8988T (cell line): ENCODE data around the gene EGFLAM.

ENCODE experiments used
- DNase-seq: peaks from one replicate; pipeline ENCODE4 v3.0.0; 2011

Gene EGFLAM

GRCh38 chr5:38479315-38479904 lies 221.1 kb downstream of the EGFLAM start:
- DNase-seq: no peak

- no peak for DNase-seq
Observed at GRCh38 chr5:38483805-38484398, 225.5 kb downstream of the EGFLAM start.

DNA sequence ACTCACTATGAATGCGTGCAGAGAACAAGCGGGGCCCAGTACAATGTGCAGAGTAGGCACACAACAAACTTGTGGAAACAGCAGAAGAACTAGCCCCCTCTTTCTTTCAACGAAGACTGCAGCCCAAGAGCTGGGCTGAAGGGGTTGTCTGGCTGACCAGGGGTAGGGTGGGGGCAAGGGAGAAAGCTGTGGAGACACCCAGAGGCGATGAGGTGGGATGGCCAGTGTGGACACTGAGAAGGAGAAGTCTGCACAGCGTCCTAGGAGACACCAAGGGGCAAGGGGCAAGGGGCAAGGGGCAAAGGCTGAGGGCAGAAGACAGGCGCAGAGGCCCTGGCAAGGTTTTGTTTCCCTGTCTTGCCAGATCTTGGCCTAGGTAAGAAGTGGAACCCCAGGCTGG lies 235.8 kb downstream of the EGFLAM start:
- DNase-seq: no peak

- no peak for DNase-seq
Observed at GRCh38 chr5:38494763-38495162, 236.4 kb downstream of the EGFLAM start.

DNA sequence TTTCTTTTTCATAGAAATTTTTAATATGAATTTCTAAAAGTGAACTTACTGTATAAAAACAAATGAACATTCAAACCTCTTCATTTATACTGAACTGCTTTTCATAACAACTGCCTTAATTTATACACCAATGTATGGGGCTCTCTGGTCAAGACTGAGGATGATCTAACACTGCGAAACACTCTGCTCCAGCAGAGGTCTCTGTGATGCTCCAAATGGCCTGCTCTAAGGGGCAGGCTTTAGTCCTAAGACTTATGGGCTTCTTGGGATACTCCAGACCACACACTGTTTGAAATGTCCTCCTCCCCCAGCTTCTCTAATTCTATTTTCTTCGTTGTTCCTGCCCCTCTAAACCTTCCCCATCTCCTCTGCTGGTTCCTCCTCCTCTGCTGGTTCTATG lies 239.6 kb downstream of the EGFLAM start:
- DNase-seq: no peak

- no peak for DNase-seq
Observed at GRCh38 chr5:38500573-38501260, 242.4 kb downstream of the EGFLAM start.

- DNase-seq: no peak
Observed at GRCh38 chr5:38506302-38506701, 247.9 kb downstream of the EGFLAM start.

- no peak for DNase-seq
Observed at GRCh38 chr5:38509185-38509584, 250.8 kb downstream of the EGFLAM start.
